Large intestine (tissue), 3 donors: ENCODE measurements around the gene CDNF. TPM values are rescaled to one million over a fixed set of nuclear protein-coding genes. Genes with fewer than 3 reads are reported as not detected.

Source experiments
- DNase-seq, 2 donors: peaks; one replicate each; pipeline versions ENCODE4 v3.0.0 to v3.0.0-alpha.2; 2013
- H3K27ac ChIP-seq: one replicate; pipeline ENCODE4 v1.5.1; 2013; ENCODE audit warnings: low read length
- H3K27me3 ChIP-seq: 2 replicates; pipeline ENCODE4 v1.6.1; 2013; ENCODE audit warnings: low read length; ENCODE audit not compliant: control insufficient read depth, insufficient read depth
- H3K36me3 ChIP-seq: 2 replicates; pipeline ENCODE4 v1.6.1; 2013; ENCODE audit warnings: low read length; ENCODE audit not compliant: control insufficient read depth, insufficient read depth
- H3K4me1 ChIP-seq: one replicate; pipeline ENCODE4 v1.6.1; 2013; ENCODE audit warnings: low read length; ENCODE audit not compliant: control insufficient read depth, insufficient read depth
- H3K4me3 ChIP-seq: one replicate; pipeline ENCODE4 v1.5.1; 2013; ENCODE audit warnings: low read length
- H3K9me3 ChIP-seq: one replicate; pipeline ENCODE4 v1.6.1; 2013; ENCODE audit warnings: mild to moderate bottlenecking, low read depth, low read length, moderate library complexity; ENCODE audit not compliant: control insufficient read depth
- WGBS: methylation state at CpG from one replicate; pipeline ENCODE4 v1.1.5; 2013; ENCODE audit warnings: low lambda C conversion rate; ENCODE audit not compliant: insufficient coverage; 5-methylcytosine and 5-hydroxymethylcytosine counted together
- polyA plus RNA-seq: library from polyadenylated mRNA; unstranded; fragments of 120-200 nt; gene quantifications from one replicate; pipeline ENCODE4 v1.2.1, GENCODE V29; 2013

The CDNF gene
- polyA plus RNA-seq, 1 donor, result 3.2 TPM

- H3K4me1 ChIP-seq, result no peaks in the 10 kb centered on the region
- DNase-seq, result no peak
- no peak overlapping the region for H3K27ac ChIP-seq
- no peaks in the 10 kb centered on the region for H3K27me3 ChIP-seq
- H3K36me3 ChIP-seq, result no peaks in the 10 kb centered on the region
- H3K9me3 ChIP-seq, result no peaks in the 10 kb centered on the region
- H3K4me3 ChIP-seq, result no peak overlapping the region
- 100% methylated on average over 3 of the region's 10 CpGs for WGBS
Observed at GRCh38 chr10:14773551-14774213, 64.2 kb downstream of the CDNF start.

- H3K36me3 ChIP-seq, result no peaks in the 10 kb centered on the region
- H3K9me3 ChIP-seq, result no peaks in the 10 kb centered on the region
- no peaks in the 10 kb centered on the region for H3K27me3 ChIP-seq
- WGBS, result no CpG with 5 or more reads among the region's 7 CpGs
- DNase-seq, result no peak
- no peak overlapping the region for H3K4me3 ChIP-seq
- H3K27ac ChIP-seq, result no peak overlapping the region
- no peaks in the 10 kb centered on the region for H3K4me1 ChIP-seq
Observed at GRCh38 chr10:14772399-14772798, 65.4 kb downstream of the CDNF start.

GRCh38 chr10:14770927-14771326 lies 66.9 kb downstream of the CDNF start:
- Histone ChIP-seq H3K4me1 (no peaks in the 10 kb centered on the region), H3K9me3 (no peaks in the 10 kb centered on the region), H3K27me3 (peaks cover 2% of the 10 kb centered on the region), H3K4me3 (no peak overlapping the region), H3K36me3 (no peaks in the 10 kb centered on the region), H3K27ac (no peak overlapping the region)
- DNase-seq, result no peak
- WGBS, result no CpG with 5 or more reads among the region's 2 CpGs

Other genes starting within 250 kb of the CDNF start
- 44.0 TPM for gene FAM107B, start 63.1 kb downstream of the CDNF start, polyA plus RNA-seq
- gene HSPA14, start 269 bp upstream of the CDNF start, polyA plus RNA-seq, result 14.9 TPM
- 13.9 TPM for gene MSANTD7, start 269 bp upstream of the CDNF start, polyA plus RNA-seq
- 10.9 TPM for gene SUV39H2, start 40.8 kb upstream of the CDNF start, polyA plus RNA-seq
- gene DCLRE1C, start 116.1 kb upstream of the CDNF start, polyA plus RNA-seq, result 11.3 TPM
- gene MEIG1, start 121.4 kb upstream of the CDNF start, polyA plus RNA-seq, result 0.33 TPM
- gene OLAH, start 205.9 kb upstream of the CDNF start, polyA plus RNA-seq, result not detected